ENCODE results near the gene PLCB1.

DNA sequence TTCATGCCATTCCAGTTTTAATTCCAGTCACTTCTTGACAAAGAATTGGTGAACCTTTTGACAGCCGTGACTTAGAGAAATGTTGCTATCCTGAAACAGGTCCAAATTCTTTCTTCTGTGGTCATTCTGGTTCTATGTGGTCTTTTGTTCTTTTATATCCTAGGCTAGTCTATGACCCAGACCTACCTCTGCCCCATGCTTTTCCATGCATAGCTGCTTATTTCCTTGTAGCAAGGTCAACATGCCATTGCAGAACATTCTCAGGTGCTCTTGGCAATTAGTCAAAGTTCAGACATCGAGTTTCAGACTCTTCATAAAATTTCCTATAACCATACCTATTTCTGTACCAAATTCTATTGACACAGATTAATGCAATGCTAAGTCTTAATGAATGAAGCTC lies 202.6 kb downstream of the PLCB1 start:
- TF ChIP-seq POLR2A (IDR thresholded peaks at IDR 0.05; ENCODE audit: low read depth, low read length), result no peak
- TF ChIP-seq MXI1 (IDR thresholded peaks at IDR 0.05; ENCODE audit: borderline replicate concordance, low read depth, low read length), result no peak
